Stimulated activated effector memory CD8-positive, alpha-beta T cell treated with anti-CD3 and anti-CD28 coated beads, Interleukin-12 subunit alpha, Interleukin-12 subunit beta, amount 100 ng/mL, for 72 hours (primary cell): ENCODE measurements around the gene EDN1.

Experiments used
- ATAC-seq: fragments of 150-1000 bp; cut with Tn5 transposase; 2 replicates; pipeline ENCODE4 v1.10.0; 2021
- DNase-seq, 2 donors: peaks; one replicate each; pipeline ENCODE4 v3.0.0; 2021 to 2022; ENCODE audit warnings: low spot score in 2 of 2
- H3K27ac Mint-ChIP-seq: one replicate; pipeline ENCODE4 v1.8.0; 2022; ENCODE audit warnings: mild to moderate bottlenecking, mixed read lengths
- H3K36me3 Mint-ChIP-seq: one replicate; pipeline ENCODE4 v1.8.0; 2022; ENCODE audit warnings: mild to moderate bottlenecking, mixed read lengths
- H3K4me1 Mint-ChIP-seq: one replicate; pipeline ENCODE4 v1.8.0; 2022; ENCODE audit warnings: mixed read lengths
- H3K4me3 Mint-ChIP-seq: one replicate; pipeline ENCODE4 v1.8.0; 2022; ENCODE audit warnings: mild to moderate bottlenecking, mixed read lengths
- H3K9me3 Mint-ChIP-seq: one replicate; pipeline ENCODE4 v1.8.0; 2022; ENCODE audit warnings: mixed read lengths

EDN1 gene

GRCh38 chr6:12289933-12290820 lies at the start of gene EDN1:
EDN1 (plus strand) TSS chr6:12290361; CDS start chr6:12290630, 269 bp downstream.
- no peaks in the 10 kb centered on the region for H3K36me3 Mint-ChIP-seq
- no peaks in the 10 kb centered on the region for H3K9me3 Mint-ChIP-seq
- H3K4me1 Mint-ChIP-seq, result peaks cover 17% of the 10 kb centered on the region
- ATAC-seq (peak; percentile 86), DNase-seq (peak; percentile 29 to 70)
- peak within 1 kb of the TSS; percentile 71 for H3K4me3 Mint-ChIP-seq
- H3K27ac Mint-ChIP-seq, result peak within 1 kb of the TSS; percentile 17

DNA sequence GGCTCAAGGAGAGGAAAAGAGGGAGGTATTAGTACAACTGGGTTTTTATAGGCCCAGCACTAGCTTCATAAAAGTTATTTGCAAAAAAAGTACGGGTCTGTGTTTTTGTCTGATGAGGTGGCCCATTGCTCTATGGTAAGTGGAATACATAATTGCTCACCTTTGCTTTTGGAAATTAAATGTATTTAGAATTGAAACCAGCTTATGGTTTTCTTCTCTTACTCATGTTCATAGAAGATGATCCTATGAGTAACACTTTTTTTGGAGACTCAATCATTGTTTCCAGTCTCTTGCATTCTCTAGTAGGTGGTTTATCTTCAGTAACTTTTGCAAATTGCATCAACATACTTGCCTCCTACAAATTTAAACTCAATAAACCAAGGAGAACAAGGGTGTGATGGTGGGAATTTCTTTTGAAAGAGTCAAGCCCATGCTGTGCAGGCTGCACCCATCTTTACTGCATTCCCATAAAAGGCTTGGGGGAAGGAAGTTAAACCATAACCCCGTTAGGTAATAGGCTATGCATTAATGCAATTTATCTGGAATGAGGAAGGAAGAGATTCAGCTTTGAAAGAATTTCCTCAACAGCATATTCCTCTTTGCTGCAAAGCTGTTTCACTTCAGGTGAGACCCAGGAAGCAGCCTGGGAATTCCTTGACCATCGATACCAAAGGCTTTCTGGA lies 48.5 kb upstream of the EDN1 start:
- Mint-ChIP-seq H3K27ac (no peak overlapping the region), H3K4me3 (no peak overlapping the region), H3K4me1 (peaks cover 15% of the 10 kb centered on the region), H3K9me3 (no peaks in the 10 kb centered on the region), H3K36me3 (peaks cover 5% of the 10 kb centered on the region)
- DNase-seq, result no peak
- ATAC-seq, result peak; percentile 83

- DNase-seq (no peak), ATAC-seq (no peak)
- H3K4me3 Mint-ChIP-seq, result no peak overlapping the region
- H3K4me1 Mint-ChIP-seq, result peaks cover 13% of the 10 kb centered on the region
- no peaks in the 10 kb centered on the region for H3K9me3 Mint-ChIP-seq
- peaks cover 2% of the 10 kb centered on the region for H3K36me3 Mint-ChIP-seq
- H3K27ac Mint-ChIP-seq, result no peak overlapping the region
These were observed 47.0 kb upstream of the EDN1 start for GRCh38 chr6:12243169-12243568.

DNA sequence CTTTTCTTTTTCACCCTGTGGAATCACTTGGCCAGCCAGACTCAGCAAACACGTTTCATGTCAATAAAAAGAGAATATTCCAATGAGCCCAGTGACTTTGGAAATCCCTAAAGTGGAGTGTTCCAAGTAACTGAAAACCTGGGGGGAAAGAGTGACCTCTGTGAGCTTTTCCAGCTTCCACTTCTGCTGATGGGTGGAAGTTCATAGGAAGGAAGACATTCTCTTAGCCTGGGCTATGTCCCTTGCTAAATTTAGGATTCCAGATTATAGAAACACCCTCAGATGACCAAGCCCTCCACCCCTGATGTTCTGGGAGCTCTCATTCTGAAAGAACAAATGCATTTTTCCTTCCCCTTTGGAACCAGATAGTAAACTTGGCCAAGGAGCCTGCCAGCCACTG lies 44.8 kb upstream of the EDN1 start:
- no peak overlapping the region for H3K27ac Mint-ChIP-seq
- H3K4me3 Mint-ChIP-seq, result no peak overlapping the region
- H3K9me3 Mint-ChIP-seq, result no peaks in the 10 kb centered on the region
- DNase-seq (no peak), ATAC-seq (no peak)
- no peaks in the 10 kb centered on the region for H3K36me3 Mint-ChIP-seq
- peaks cover 8% of the 10 kb centered on the region for H3K4me1 Mint-ChIP-seq

DNA sequence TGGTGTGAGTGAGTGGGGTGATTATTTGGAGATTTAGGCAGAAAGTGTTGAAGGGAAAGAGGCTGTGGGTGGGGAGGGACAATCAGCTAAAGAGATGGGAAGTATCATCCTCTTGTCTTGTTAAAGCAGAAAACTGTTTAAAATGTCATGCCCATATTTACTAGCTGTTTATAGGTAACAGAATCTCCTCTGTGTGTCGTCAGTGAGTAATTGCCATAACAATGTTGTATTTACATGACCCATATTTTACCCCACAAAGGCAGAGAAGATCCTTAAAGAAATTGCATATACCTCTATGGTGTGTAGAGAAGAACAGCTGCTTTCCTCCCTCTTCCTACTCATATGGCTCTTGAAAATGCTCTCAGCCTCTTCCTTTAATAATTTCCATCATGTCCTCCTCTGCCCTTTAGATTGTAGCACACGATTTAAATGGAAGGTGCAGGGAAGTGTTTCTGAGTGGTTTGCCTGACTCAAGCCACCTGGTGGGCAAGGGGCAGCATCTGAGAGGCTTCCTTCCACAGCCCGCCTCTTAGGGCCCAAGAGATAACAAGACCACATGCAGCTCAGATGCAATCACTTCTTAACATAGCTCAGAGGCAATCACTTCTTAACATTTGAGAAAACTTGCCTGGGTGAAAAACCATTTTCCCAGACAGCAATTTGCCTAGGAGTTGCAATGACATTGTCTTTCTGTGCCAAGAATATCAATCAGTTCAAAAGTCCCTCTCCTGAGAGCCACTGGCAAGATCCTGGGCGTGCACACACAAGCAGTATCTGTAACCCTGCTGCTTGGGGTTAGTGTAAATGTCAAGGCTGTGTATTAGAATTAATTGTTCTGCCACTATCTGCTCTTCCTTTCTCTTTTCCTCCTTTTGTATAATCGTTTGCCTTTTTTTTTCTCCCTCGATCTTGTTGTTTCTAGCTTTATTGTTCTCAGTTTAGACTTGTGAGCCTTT lies 44.1 kb upstream of the EDN1 start:
- Mint-ChIP-seq H3K27ac (no peak overlapping the region), H3K36me3 (no peaks in the 10 kb centered on the region), H3K4me1 (peaks cover 7% of the 10 kb centered on the region), H3K4me3 (no peak overlapping the region), H3K9me3 (no peaks in the 10 kb centered on the region)
- ATAC-seq, result no peak
- DNase-seq, result no peak

GRCh38 chr6:12246900-12247299 lies 43.3 kb upstream of the EDN1 start:
- Mint-ChIP-seq H3K9me3 (no peaks in the 10 kb centered on the region), H3K4me1 (no peaks in the 10 kb centered on the region), H3K4me3 (no peak overlapping the region), H3K36me3 (no peaks in the 10 kb centered on the region), H3K27ac (no peak overlapping the region)
- ATAC-seq, result no peak
- no peak for DNase-seq

GRCh38 chr6:12249541-12250382 lies 40.4 kb upstream of the EDN1 start:
- Mint-ChIP-seq H3K9me3 (no peaks in the 10 kb centered on the region), H3K36me3 (no peaks in the 10 kb centered on the region), H3K27ac (no peak overlapping the region), H3K4me1 (no peaks in the 10 kb centered on the region), H3K4me3 (no peak overlapping the region)
- no peak for DNase-seq
- ATAC-seq, result no peak

DNA sequence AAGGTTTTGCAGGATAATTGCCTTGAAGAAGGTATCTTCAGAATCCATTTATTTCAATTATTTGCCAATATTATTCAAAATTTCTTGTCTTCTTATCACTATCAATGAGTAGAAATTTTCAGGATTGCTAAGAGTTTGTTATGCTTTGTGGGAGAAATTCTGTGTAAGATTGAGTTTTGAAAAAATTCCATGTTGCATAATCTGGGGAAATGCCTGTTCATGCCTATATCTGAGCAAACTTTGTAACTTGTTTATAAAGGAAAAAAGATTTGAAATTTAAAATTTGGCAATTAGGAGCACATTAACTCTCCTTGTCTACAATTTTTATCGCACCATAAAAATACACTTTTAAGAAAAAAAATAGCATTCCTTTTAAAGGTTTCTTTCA lies 39.8 kb upstream of the EDN1 start:
- no peak overlapping the region for H3K4me3 Mint-ChIP-seq
- H3K9me3 Mint-ChIP-seq, result no peaks in the 10 kb centered on the region
- no peak overlapping the region for H3K27ac Mint-ChIP-seq
- DNase-seq (no peak), ATAC-seq (no peak)
- no peaks in the 10 kb centered on the region for H3K36me3 Mint-ChIP-seq
- H3K4me1 Mint-ChIP-seq, result no peaks in the 10 kb centered on the region

DNA sequence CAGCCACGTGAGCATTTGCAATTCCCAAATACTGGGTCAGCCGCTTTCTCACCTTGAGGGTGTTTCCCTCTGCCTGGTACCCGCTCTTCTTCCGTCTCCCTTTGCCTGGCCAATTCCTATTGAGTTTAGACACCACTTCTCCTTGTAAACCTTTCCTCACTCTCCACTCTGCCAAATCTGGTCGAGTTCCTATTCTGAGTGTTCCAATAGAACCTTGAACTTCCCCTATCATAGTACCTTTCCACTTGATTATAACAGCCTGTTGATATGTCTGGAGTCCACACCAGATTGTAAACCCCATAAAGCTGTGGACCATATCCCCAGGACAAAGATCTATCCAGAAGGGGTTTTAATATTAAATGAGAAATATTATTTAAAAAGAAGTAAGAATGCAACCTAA lies 36.0 kb upstream of the EDN1 start:
- Mint-ChIP-seq H3K4me3 (no peak overlapping the region), H3K4me1 (no peaks in the 10 kb centered on the region), H3K27ac (no peak overlapping the region), H3K36me3 (no peaks in the 10 kb centered on the region), H3K9me3 (no peaks in the 10 kb centered on the region)
- DNase-seq (no peak), ATAC-seq (no peak)

GRCh38 chr6:12258191-12258590 lies 32.0 kb upstream of the EDN1 start:
- no peak for ATAC-seq
- DNase-seq, result no peak
- Mint-ChIP-seq H3K27ac (no peak overlapping the region), H3K4me3 (no peak overlapping the region), H3K36me3 (no peaks in the 10 kb centered on the region), H3K9me3 (no peaks in the 10 kb centered on the region), H3K4me1 (no peaks in the 10 kb centered on the region)

DNA sequence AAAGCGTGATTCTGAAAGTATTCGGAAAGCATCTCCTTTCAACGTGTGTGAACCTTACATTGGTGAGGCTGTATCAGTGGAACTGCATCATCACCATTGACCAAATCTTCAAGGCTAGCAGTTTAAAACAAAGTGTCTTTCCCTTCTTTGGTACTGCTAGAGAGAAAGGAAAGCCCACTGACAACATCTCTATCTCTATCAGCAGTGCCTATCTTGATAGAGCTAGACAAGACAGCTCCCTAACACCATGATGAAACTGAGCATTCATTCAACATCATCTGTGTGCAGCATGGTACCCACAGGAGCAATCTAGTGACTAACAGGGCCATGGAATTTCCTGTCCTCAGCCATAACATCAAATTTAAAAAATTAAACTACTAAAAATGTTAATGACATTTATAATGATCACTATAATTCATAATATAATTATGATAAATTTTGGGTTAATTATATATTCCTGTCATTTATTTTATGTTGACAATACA lies 31.5 kb upstream of the EDN1 start:
- Mint-ChIP-seq H3K9me3 (no peaks in the 10 kb centered on the region), H3K4me1 (no peaks in the 10 kb centered on the region), H3K27ac (no peak overlapping the region), H3K36me3 (no peaks in the 10 kb centered on the region), H3K4me3 (no peak overlapping the region)
- DNase-seq (no peak), ATAC-seq (no peak)

- H3K27ac Mint-ChIP-seq, result no peak overlapping the region
- no peak overlapping the region for H3K4me3 Mint-ChIP-seq
- no peak for DNase-seq
- no peaks in the 10 kb centered on the region for H3K36me3 Mint-ChIP-seq
- no peaks in the 10 kb centered on the region for H3K9me3 Mint-ChIP-seq
- no peak for ATAC-seq
- no peaks in the 10 kb centered on the region for H3K4me1 Mint-ChIP-seq
These were observed 29.6 kb upstream of the EDN1 start for GRCh38 chr6:12260458-12261093.

GRCh38 chr6:12261502-12261901 lies 28.7 kb upstream of the EDN1 start:
- H3K36me3 Mint-ChIP-seq, result no peaks in the 10 kb centered on the region
- no peak for DNase-seq
- no peak for ATAC-seq
- H3K27ac Mint-ChIP-seq, result no peak overlapping the region
- H3K4me1 Mint-ChIP-seq, result no peaks in the 10 kb centered on the region
- H3K4me3 Mint-ChIP-seq, result no peak overlapping the region
- no peaks in the 10 kb centered on the region for H3K9me3 Mint-ChIP-seq
